SK-N-SH (cell line): ENCODE measurements around the gene NPPB. TPM values are rescaled to one million over a fixed set of nuclear protein-coding genes. Genes with fewer than 3 reads are reported as not detected.

Experiments used
- CTCF ChIA-PET: fragments of 300-600, 350-600 bp; formaldehyde crosslinking; extraction: SDS; loops from one replicate; lab custom pipeline; 2021; lab: Yijun Ruan, JAX
- POLR2A ChIA-PET: fragments of 350-600 bp; sonication (Branson Sonifier 250); formaldehyde crosslinking; extraction: SDS; loops from one replicate; lab custom pipeline; 2020; ENCODE audit warnings: antibody characterized with exemption, inconsistent platforms; lab: Yijun Ruan, JAX
- DNase-seq: peaks from one replicate; pipeline ENCODE4 v3.0.0; 2012
- H2AFZ ChIP-seq: fragments of 200-600 bp; sonication (generic); 2 replicates; pipeline ENCODE4 v1.8.1; 2016; ENCODE audit warnings: antibody characterized with exemption, mild to moderate bottlenecking, low read depth
- H3F3A ChIP-seq: fragments of 200-600 bp; sonication (generic); replicated peaks from 2 replicates; pipeline ENCODE3; 2016; ENCODE audit warnings: antibody characterized with exemption, mild to moderate bottlenecking; ENCODE audit not compliant: insufficient read depth
- H3K27ac ChIP-seq, 2 experiments: fragments of 200-500 bp in 1 of 2; fragments of 200-600 bp in 1 of 2; sonication (Bioruptor generic) in 1 of 2; sonication (generic), shearing (Covaris generic) in 1 of 2; 2 replicates each; pipeline versions ENCODE4 v1.5.1 to v1.6.1; 2014 to 2016; ENCODE audit warnings: low read depth in 2 of 2, inconsistent platforms in 1 of 2, low read length in 1 of 2, mild to moderate bottlenecking in 1 of 2, mixed read lengths in 1 of 2
- H3K27me3 ChIP-seq: fragments of 200-600 bp; sonication (generic), shearing (Covaris generic); 2 replicates; pipeline ENCODE4 v1.6.1; 2016; ENCODE audit warnings: mixed run types; ENCODE audit not compliant: insufficient read depth
- H3K36me3 ChIP-seq, 2 experiments: fragments of 200-500 bp in 1 of 2; fragments of 200-600 bp in 1 of 2; sonication (Bioruptor generic) in 1 of 2; sonication (generic) in 1 of 2; replicated peaks in 1 of 2; 2 replicates each; pipeline versions ENCODE3 to v1.5.1; 2014 to 2016; ENCODE audit warnings: low read length in 1 of 2, mild to moderate bottlenecking in 1 of 2; ENCODE audit not compliant: insufficient read depth in 2 of 2, control insufficient read depth in 1 of 2
- H3K4me1 ChIP-seq, 2 experiments: fragments of 200-500 bp in 1 of 2; fragments of 200-600 bp in 1 of 2; sonication (Bioruptor generic) in 1 of 2; sonication (generic), shearing (Covaris generic) in 1 of 2; 2 replicates each; pipeline versions ENCODE4 v1.5.1 to v1.6.1; 2014 to 2016; ENCODE audit warnings: low read depth in 1 of 2, low read length in 1 of 2, mixed run types in 1 of 2; ENCODE audit not compliant: insufficient read depth in 2 of 2, control insufficient read depth in 1 of 2
- H3K4me2 ChIP-seq: fragments of 200-600 bp; sonication (generic), shearing (Covaris generic); 2 replicates; pipeline ENCODE4 v1.6.1; 2017; ENCODE audit warnings: mixed run types
- H3K4me3 ChIP-seq, 2 experiments: fragments of 200-500 bp in 1 of 2; fragments of 200-600 bp in 1 of 2; sonication (Bioruptor generic) in 1 of 2; sonication (generic), shearing (Covaris generic) in 1 of 2; 2 replicates each; pipeline versions ENCODE4 v1.5.1 to v1.8.1; 2014 to 2016; ENCODE audit warnings: low read depth in 2 of 2, inconsistent platforms in 1 of 2, low read length in 1 of 2, mild to moderate bottlenecking in 1 of 2, mixed read lengths in 1 of 2, moderate library complexity in 1 of 2
- H3K79me2 ChIP-seq: fragments of 200-600 bp; sonication (generic); 2 replicates; pipeline ENCODE4 v1.8.1; 2017; ENCODE audit warnings: mild to moderate bottlenecking; ENCODE audit not compliant: insufficient read depth
- H3K9ac ChIP-seq: fragments of 200-600 bp; sonication (generic); 2 replicates; pipeline ENCODE4 v1.6.1; 2017; ENCODE audit warnings: mixed run types
- H3K9me2 ChIP-seq: fragments of 200-600 bp; sonication (generic); 2 replicates; pipeline ENCODE4 v1.6.1; 2017; ENCODE audit warnings: mixed run types
- H3K9me3 ChIP-seq: fragments of 200-600 bp; sonication (generic); 2 replicates; pipeline ENCODE4 v1.6.1; 2017; ENCODE audit warnings: mixed run types, mild to moderate bottlenecking, moderate library complexity
- H4K20me1 ChIP-seq: fragments of 200-600 bp; sonication (generic); 2 replicates; pipeline ENCODE4 v1.6.1; 2017; ENCODE audit warnings: mild to moderate bottlenecking, mixed run types; ENCODE audit not compliant: insufficient read depth
- EZH2phosphoT487 ChIP-seq: fragments of 200-600 bp; sonication (generic); IDR thresholded peaks from 2 replicates; pipeline ENCODE4 v1.6.1; 2017; ENCODE audit warnings: low read depth, mixed run types, mild to moderate bottlenecking, antibody characterized with exemption, moderate library complexity, borderline replicate concordance
- GABPA ChIP-seq: IDR thresholded peaks from 2 replicates; pipeline ENCODE4 v1.4.0; 2012; ENCODE audit warnings: low read depth, mild to moderate bottlenecking
- IRF3 ChIP-seq: fragments of 150-350 bp; IDR thresholded peaks from 2 replicates; pipeline ENCODE4 v1.6.1; 2016; ENCODE audit warnings: mild to moderate bottlenecking, low read depth, low read length
- JUND ChIP-seq: IDR thresholded peaks from 2 replicates; pipeline ENCODE4 v1.4.0; 2012
- MXI1 ChIP-seq: IDR thresholded peaks from 2 replicates; pipeline ENCODE4 v1.6.1; 2012; ENCODE audit warnings: mild to moderate bottlenecking, low read depth, low read length, improper control_type of control experiment
- NFIC ChIP-seq: IDR thresholded peaks from 2 replicates; pipeline ENCODE4 v1.4.0; 2012; ENCODE audit warnings: borderline replicate concordance
- NRF1 ChIP-seq: IDR thresholded peaks from 2 replicates; pipeline ENCODE4 v1.6.1; 2012; ENCODE audit warnings: low read depth, mild to moderate bottlenecking, low read length
- POLR2AphosphoS5 ChIP-seq: IDR thresholded peaks from 2 replicates; pipeline ENCODE4 v1.6.1; 2012; ENCODE audit warnings: low read depth, low read length
- RXRA ChIP-seq: IDR thresholded peaks from 2 replicates; pipeline ENCODE4 v1.4.0; 2012; ENCODE audit warnings: low read depth, mild to moderate bottlenecking, borderline replicate concordance
- SIN3A ChIP-seq: IDR thresholded peaks from 2 replicates; pipeline ENCODE4 v1.6.1; 2012; ENCODE audit warnings: low read depth, mild to moderate bottlenecking, low read length, moderate library complexity, borderline replicate concordance
- SMC3 ChIP-seq: IDR thresholded peaks from 2 replicates; pipeline ENCODE4 v1.6.1; 2012; ENCODE audit warnings: low read depth, low read length, improper control_type of control experiment
- TAF1 ChIP-seq: IDR thresholded peaks from 2 replicates; pipeline ENCODE4 v1.6.1; 2012; ENCODE audit warnings: low read depth, mild to moderate bottlenecking, low read length, moderate library complexity, borderline replicate concordance
- USF2 ChIP-seq: fragments of 150-350 bp; IDR thresholded peaks from 2 replicates; pipeline ENCODE4 v1.6.1; 2017; ENCODE audit warnings: antibody characterized with exemption, low read length, low read depth, borderline replicate concordance
- YY1 ChIP-seq: IDR thresholded peaks from 2 replicates; pipeline ENCODE4 v1.4.0; 2012; ENCODE audit warnings: low read depth, mild to moderate bottlenecking
- WGBS: methylation state at CpG from one replicate; pipeline ENCODE4 v1.1.6; 2017; ENCODE audit warnings: low lambda C conversion rate; 5-methylcytosine and 5-hydroxymethylcytosine counted together
- polyA plus RNA-seq, 3 experiments: library from polyadenylated mRNA; depleted of rRNA; stranded (reverse); fragments of >200 nt; gene quantifications; 2 replicates each; pipeline ENCODE4 v1.2.3, GENCODE V29; 2012
- TF ChIP-seq, protein P1 (sequence below): fragments of 200-600 bp; sonication (generic); IDR thresholded peaks from 2 replicates; pipeline ENCODE4 v1.6.1; 2017; ENCODE audit warnings: antibody characterized with exemption, mild to moderate bottlenecking, moderate library complexity
- TF ChIP-seq, protein P2 (sequence below): IDR thresholded peaks from 2 replicates; pipeline ENCODE4 v1.4.0; 2012; ENCODE audit warnings: low read depth

The NPPB gene
- polyA plus RNA-seq, 1 of the 3 experiments (the other 2 are of a cell fraction), result 0.85 TPM

DNA sequence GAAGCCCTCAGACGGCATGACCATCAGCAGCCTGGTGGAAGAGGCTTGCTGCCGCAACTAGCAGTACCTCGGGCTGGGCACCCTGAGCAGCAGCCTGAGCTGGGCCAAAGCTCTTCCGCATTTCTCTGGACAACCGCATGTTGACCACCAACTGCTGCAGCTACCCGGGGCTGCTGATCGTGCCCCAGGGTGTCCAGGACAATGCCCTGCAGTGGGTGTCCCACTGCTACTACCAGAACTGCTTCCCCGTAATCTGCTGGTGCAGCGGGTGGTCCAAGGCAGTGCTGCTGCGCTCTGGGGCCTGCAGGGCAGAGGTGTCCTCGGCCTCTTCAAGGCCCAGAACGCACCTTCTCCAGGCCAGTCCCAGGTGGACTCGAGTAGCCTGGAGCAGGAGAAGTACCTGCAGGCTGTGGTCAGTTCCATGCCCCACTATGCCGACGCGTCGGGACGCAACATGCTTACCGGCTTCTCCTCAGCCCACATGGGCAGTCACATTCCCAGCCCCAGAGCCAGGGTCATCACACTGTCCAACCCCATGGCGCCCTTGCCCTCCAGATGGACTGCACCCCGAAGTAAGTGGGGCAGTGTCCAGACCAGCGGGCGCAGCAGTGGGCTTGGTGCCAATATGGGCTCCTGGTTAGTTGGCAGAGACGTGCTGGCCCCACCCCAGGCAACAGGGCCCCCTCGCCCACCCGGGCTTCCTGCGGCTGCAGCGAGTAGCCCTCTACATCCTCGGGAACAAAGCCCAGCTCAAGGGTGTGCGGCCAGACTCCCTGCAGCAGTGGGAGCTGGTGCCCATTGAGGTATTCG is 19.5 kb upstream of the NPPB start:
- ChIA-PET POLR2A (no interaction called here), CTCF (interaction anchor here (0.8 to 7.0 kb wide), 6 partner anchors 11 to 39 kb away, joined by 3 to 42 read pairs (median 7); partner anchors contain the start of gene NPPA)
- no peaks in the 10 kb centered on the region for H3K9me3 ChIP-seq
- H3F3A ChIP-seq, result no peaks in the 10 kb centered on the region
- no peak for DNase-seq
- peaks cover 0 to 73% of the 10 kb centered on the region in 2 experiments; a peak in 2 of 4 replicates for H3K4me1 ChIP-seq
- 0 out of 2 replicates have a peak, but pooled peaks cover 5% of the 10 kb centered on the region for H3K27me3 ChIP-seq
- H3K79me2 ChIP-seq, result no peaks in the 10 kb centered on the region
- no peaks in the 10 kb centered on the region for H4K20me1 ChIP-seq
- H3K4me3 ChIP-seq, result no peak overlapping the region
- 27% methylated on average over 5 of the region's 31 CpGs for WGBS
- H3K27ac ChIP-seq, result peak overlapping the region in 1 of 2 experiments; percentile 43; a peak in 1 of 4 replicates
- H3K36me3 ChIP-seq, result no peaks in the 10 kb centered on the region
- no peaks in the 10 kb centered on the region for H3K9me2 ChIP-seq
- no peak for TF ChIP-seq USF2
- no peak overlapping the region for H3K4me2 ChIP-seq
- no peak overlapping the region for H3K9ac ChIP-seq
- H2AFZ ChIP-seq, result no peak overlapping the region

GRCh38 chr1:11877074-11877473 is 18.3 kb upstream of the NPPB start:
- H4K20me1 ChIP-seq, result no peaks in the 10 kb centered on the region
- H3K27ac ChIP-seq, result no peak overlapping the region
- H3K4me1 ChIP-seq, result peaks cover 0 to 61% of the 10 kb centered on the region in 2 experiments; a peak in 2 of 4 replicates
- DNase-seq, result no peak
- no peaks in the 10 kb centered on the region for H3F3A ChIP-seq
- CTCF ChIA-PET, result interaction anchor here (0.7 to 7.0 kb wide), 6 partner anchors 10 to 202 kb away, joined by 3 to 42 read pairs (median 4); no protein-coding TSS in a partner anchor
- no peaks in the 10 kb centered on the region for H3K79me2 ChIP-seq
- no peak overlapping the region for H3K4me3 ChIP-seq
- H3K27me3 ChIP-seq, result 0 out of 2 replicates have a peak, but pooled peaks cover 5% of the 10 kb centered on the region
- no peaks in the 10 kb centered on the region for H3K36me3 ChIP-seq
- H3K9ac ChIP-seq, result no peak overlapping the region
- POLR2A ChIA-PET, result interaction anchor here (1.2 kb wide), 1 partner anchor 35 kb away, joined by 3 read pairs; no protein-coding TSS in a partner anchor
- WGBS, result 64% methylated on average over 6 of the region's 6 CpGs
- TF ChIP-seq MXI1, result no peak
- TF ChIP-seq NRF1, result no peak
- TF ChIP-seq, protein P1, sequence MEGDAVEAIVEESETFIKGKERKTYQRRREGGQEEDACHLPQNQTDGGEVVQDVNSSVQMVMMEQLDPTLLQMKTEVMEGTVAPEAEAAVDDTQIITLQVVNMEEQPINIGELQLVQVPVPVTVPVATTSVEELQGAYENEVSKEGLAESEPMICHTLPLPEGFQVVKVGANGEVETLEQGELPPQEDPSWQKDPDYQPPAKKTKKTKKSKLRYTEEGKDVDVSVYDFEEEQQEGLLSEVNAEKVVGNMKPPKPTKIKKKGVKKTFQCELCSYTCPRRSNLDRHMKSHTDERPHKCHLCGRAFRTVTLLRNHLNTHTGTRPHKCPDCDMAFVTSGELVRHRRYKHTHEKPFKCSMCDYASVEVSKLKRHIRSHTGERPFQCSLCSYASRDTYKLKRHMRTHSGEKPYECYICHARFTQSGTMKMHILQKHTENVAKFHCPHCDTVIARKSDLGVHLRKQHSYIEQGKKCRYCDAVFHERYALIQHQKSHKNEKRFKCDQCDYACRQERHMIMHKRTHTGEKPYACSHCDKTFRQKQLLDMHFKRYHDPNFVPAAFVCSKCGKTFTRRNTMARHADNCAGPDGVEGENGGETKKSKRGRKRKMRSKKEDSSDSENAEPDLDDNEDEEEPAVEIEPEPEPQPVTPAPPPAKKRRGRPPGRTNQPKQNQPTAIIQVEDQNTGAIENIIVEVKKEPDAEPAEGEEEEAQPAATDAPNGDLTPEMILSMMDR, result no peak
- no peak for TF ChIP-seq POLR2AphosphoS5
- TF ChIP-seq TAF1, result no peak
- no peak for TF ChIP-seq YY1
- no peak for TF ChIP-seq JUND
- no peak for TF ChIP-seq GABPA
- no peak for TF ChIP-seq RXRA
- no peak for TF ChIP-seq IRF3
- no peak for TF ChIP-seq NFIC
- TF ChIP-seq, protein P2, sequence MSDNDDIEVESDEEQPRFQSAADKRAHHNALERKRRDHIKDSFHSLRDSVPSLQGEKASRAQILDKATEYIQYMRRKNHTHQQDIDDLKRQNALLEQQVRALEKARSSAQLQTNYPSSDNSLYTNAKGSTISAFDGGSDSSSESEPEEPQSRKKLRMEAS, result no peak
- TF ChIP-seq SMC3, result no peak
- TF ChIP-seq SIN3A, result no peak
- TF ChIP-seq EZH2phosphoT487, result no peak
- no peaks in the 10 kb centered on the region for H3K9me2 ChIP-seq
- H3K9me3 ChIP-seq, result no peaks in the 10 kb centered on the region
- H2AFZ ChIP-seq, result no peak overlapping the region
- H3K4me2 ChIP-seq, result no peak overlapping the region
